BJ (cell line): ENCODE results near the gene LCOR. TPM values are rescaled to one million over a fixed set of nuclear protein-coding genes. Genes with fewer than 3 reads are reported as not detected.
A peak's percentile ranks its signal among the peaks of the same experiment; 100 is the strongest.
"Not testable (repeated sequence)": the region's sequence is repeated elsewhere in the genome, so short reads cannot be mapped to it uniquely, and the experiment has no call there.

Experiments used
- CTCF ChIA-PET: fragments of 350-600 bp; formaldehyde crosslinking; extraction: SDS; loops from one replicate; lab custom pipeline; 2021; ENCODE audit warnings: antibody characterized with exemption, inconsistent platforms; lab: Yijun Ruan, JAX
- POLR2A ChIA-PET: fragments of 300-600 bp; sonication (Branson Sonifier 250); formaldehyde crosslinking; extraction: SDS; loops from one replicate; lab custom pipeline; 2021; ENCODE audit warnings: antibody characterized with exemption; lab: Charles Lee
- DNase-seq: peaks from one replicate; pipeline ENCODE4 v3.0.0-alpha.2; 2011; ENCODE audit warnings: low read depth
- H3K27me3 ChIP-seq: 2 replicates; pipeline ENCODE4 v1.6.0; 2011; ENCODE audit warnings: low read length; ENCODE audit not compliant: control insufficient read depth, insufficient read depth
- H3K36me3 ChIP-seq: 2 replicates; pipeline ENCODE4 v1.5.1; 2011; ENCODE audit warnings: low read length; ENCODE audit not compliant: control insufficient read depth, insufficient read depth
- H3K4me3 ChIP-seq: 2 replicates; pipeline ENCODE4 v1.5.1; 2011; ENCODE audit warnings: low read depth, mild to moderate bottlenecking, control low read depth, low read length
- polyA plus RNA-seq: library from polyadenylated mRNA; depleted of rRNA; stranded (reverse); fragments of >200 nt; gene quantifications from 2 replicates; pipeline ENCODE4 v1.2.3, GENCODE V29; 2011
- TF ChIP-seq, protein P1 (sequence below): IDR thresholded peaks from 2 replicates; pipeline ENCODE4 v1.5.1; 2011; ENCODE audit warnings: low read depth, mild to moderate bottlenecking, control low read depth, inconsistent platforms, low read length, moderate library complexity; ENCODE audit not compliant: insufficient read depth

The LCOR gene
- polyA plus RNA-seq, 1 experiment = 4.9 TPM

GRCh38 chr10:96846926-96847325, 14.8 kb downstream of the LCOR start:
- CTCF ChIA-PET = interaction anchor here (0.6 kb wide), 1 partner anchor 25 kb away, joined by 3 read pairs; no protein-coding TSS in a partner anchor
- Histone ChIP-seq H3K4me3 (no peak overlapping the region), H3K36me3 (0 out of 2 replicates have a peak, but pooled peaks cover 1% of the 10 kb centered on the region), H3K27me3 (no peaks in the 10 kb centered on the region)
- DNase-seq = no peak
- TF ChIP-seq, protein P1, sequence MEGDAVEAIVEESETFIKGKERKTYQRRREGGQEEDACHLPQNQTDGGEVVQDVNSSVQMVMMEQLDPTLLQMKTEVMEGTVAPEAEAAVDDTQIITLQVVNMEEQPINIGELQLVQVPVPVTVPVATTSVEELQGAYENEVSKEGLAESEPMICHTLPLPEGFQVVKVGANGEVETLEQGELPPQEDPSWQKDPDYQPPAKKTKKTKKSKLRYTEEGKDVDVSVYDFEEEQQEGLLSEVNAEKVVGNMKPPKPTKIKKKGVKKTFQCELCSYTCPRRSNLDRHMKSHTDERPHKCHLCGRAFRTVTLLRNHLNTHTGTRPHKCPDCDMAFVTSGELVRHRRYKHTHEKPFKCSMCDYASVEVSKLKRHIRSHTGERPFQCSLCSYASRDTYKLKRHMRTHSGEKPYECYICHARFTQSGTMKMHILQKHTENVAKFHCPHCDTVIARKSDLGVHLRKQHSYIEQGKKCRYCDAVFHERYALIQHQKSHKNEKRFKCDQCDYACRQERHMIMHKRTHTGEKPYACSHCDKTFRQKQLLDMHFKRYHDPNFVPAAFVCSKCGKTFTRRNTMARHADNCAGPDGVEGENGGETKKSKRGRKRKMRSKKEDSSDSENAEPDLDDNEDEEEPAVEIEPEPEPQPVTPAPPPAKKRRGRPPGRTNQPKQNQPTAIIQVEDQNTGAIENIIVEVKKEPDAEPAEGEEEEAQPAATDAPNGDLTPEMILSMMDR = no peak
- POLR2A ChIA-PET = no interaction called here

- H3K36me3 ChIP-seq, H3K27me3 ChIP-seq, POLR2A ChIA-PET, DNase-seq, H3K4me3 ChIP-seq: not testable (repeated sequence)
- CTCF ChIA-PET = interaction anchor here (0.6 kb wide), 1 partner anchor 25 kb away, joined by 3 read pairs; no protein-coding TSS in a partner anchor
These were observed 15.3 kb downstream of the LCOR start for GRCh38 chr10:96847356-96847755.

DNA sequence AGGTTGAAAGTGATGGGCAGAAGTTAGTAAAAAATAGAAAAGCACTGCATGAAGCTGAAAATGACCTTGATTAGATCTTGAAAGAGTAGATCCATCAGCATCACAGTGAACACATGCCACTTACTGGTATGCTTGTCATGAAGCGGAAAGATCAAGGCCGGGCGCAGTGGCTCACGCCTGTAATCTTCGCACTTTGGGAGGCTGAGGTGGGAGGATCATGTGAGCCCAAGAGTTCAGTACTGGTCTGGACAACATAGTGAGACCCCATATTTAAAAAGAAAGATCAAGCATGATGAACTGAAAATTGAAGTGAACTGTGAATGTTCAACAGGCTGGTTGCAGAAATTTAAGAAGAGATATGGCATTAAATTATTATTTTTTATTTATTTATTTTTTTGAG, 18.0 kb downstream of the LCOR start:
- TF ChIP-seq, protein P1 = no peak
- CTCF ChIA-PET = interaction anchor here (1.1 kb wide), 1 partner anchor 833 kb away, joined by 3 read pairs; no protein-coding TSS in a partner anchor
- POLR2A ChIA-PET = no interaction called here
- Histone ChIP-seq H3K4me3 (no peak overlapping the region), H3K36me3 (0 out of 2 replicates have a peak, but pooled peaks cover 1% of the 10 kb centered on the region), H3K27me3 (no peaks in the 10 kb centered on the region)
- DNase-seq = no peak

DNA sequence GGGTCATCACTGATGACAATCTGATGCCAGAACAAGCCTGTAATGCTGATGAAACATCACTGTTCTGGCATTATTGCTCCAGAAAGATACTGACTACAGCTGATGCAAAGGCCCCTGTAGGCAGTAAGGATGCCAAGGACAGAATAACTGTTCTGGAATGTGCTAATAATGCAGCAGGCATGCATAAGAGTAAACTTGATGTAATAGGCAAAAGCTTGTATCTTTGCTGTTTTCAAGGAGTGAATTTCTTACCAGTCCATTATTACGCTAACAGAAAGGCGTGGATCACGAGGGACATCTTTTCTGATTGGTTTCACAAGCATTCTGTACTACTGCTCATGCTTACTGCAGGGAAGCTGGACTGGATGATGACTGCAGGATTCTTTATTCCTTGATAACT, 18.7 kb downstream of the LCOR start:
- ChIA-PET POLR2A (no interaction called here), CTCF (interaction anchor here (1.1 kb wide), 2 partner anchors 11 to 833 kb away, joined by 3 read pairs; no protein-coding TSS in a partner anchor)
- no peak overlapping the region for H3K4me3 ChIP-seq
- DNase-seq = peak; percentile 93
- 0 out of 2 replicates have a peak, but pooled peaks cover 1% of the 10 kb centered on the region for H3K36me3 ChIP-seq
- TF ChIP-seq, protein P1 = no peak
- H3K27me3 ChIP-seq = no peaks in the 10 kb centered on the region

- CTCF ChIA-PET = interaction anchor here (1.1 kb wide), 2 partner anchors 11 to 832 kb away, joined by 3 read pairs; no protein-coding TSS in a partner anchor
- peaks cover 1% of the 10 kb centered on the region; the same call in 1 of the 2 replicates for H3K36me3 ChIP-seq
- TF ChIP-seq, protein P1 = no peak
- POLR2A ChIA-PET = no interaction called here
- no peak overlapping the region for H3K4me3 ChIP-seq
- H3K27me3 ChIP-seq = no peaks in the 10 kb centered on the region
- DNase-seq = no peak
These were observed 19.2 kb downstream of the LCOR start for GRCh38 chr10:96851281-96851680.

DNA sequence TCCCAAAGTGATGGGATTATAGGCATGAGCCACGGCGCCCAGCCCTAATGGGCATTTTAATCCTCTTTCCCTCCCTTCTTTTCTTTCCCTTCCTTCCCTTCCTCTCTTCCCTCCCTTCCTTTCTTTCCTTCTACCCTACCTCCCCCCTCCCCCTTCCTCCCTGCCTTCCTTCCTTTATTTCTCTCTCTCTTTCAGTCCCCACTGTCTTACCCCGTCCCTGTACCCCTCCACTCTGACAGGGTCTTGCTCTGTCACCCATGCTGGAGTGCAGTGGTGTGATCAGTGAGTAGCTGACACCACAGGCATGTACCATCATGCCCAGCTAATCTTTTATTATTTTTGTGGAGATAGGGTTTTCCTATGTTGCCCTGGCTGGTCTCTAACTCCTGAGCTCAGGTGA, 24.2 kb downstream of the LCOR start:
- no peak for DNase-seq
- no peaks in the 10 kb centered on the region for H3K27me3 ChIP-seq
- CTCF ChIA-PET = no interaction called here

More for the DNA sequence above, 24.2 kb downstream of the LCOR start:
- H3K36me3 ChIP-seq = peaks cover 2% of the 10 kb centered on the region; the same call in 1 of the 2 replicates
- H3K4me3 ChIP-seq = no peak overlapping the region
- TF ChIP-seq, protein P1 = no peak
- POLR2A ChIA-PET = no interaction called here
